Gastrocnemius medialis (tissue), 4 donors: ENCODE measurements around the gene TBX5.

Source experiments
- CTCF ChIP-seq, 5 experiments: fragments of 450-650 bp in 3 of 5; fragments of 200-600 bp in 2 of 5; sonication (generic) in 2 of 5; IDR thresholded peaks in 4 of 5; conservative IDR thresholded peaks in 1 of 5; 1 replicate in 4 of 5; 2 replicates in 1 of 5; pipeline ENCODE4 v1.5.1; 2016 to 2019; ENCODE audit warnings: antibody characterized with exemption in 5 of 5, mild to moderate bottlenecking in 3 of 5, moderate library complexity in 3 of 5
- POLR2A ChIP-seq, 2 donors: fragments of 450-650 bp; IDR thresholded peaks; one replicate each; pipeline ENCODE4 v1.6.1; 2017; ENCODE audit warnings: antibody characterized with exemption in 2 of 2, mild to moderate bottlenecking in 2 of 2, moderate library complexity in 2 of 2

- no peak for TF ChIP-seq CTCF (IDR thresholded peaks at IDR 0.05 in 4 of 5, conservative IDR thresholded peaks at IDR 0.05 in 1 of 5)
- no peak for TF ChIP-seq POLR2A (IDR thresholded peaks at IDR 0.05)
Measured at GRCh38 chr12:114384739-114385138, 21.2 kb downstream of the TBX5 start.
